ENCODE data around the gene PLA2G2D. TPM values are rescaled to one million over a fixed set of nuclear protein-coding genes. Genes with fewer than 3 reads are reported as not detected.

The PLA2G2D gene
- total RNA-seq, 2 donors from 2014 or later: not detected

DNA sequence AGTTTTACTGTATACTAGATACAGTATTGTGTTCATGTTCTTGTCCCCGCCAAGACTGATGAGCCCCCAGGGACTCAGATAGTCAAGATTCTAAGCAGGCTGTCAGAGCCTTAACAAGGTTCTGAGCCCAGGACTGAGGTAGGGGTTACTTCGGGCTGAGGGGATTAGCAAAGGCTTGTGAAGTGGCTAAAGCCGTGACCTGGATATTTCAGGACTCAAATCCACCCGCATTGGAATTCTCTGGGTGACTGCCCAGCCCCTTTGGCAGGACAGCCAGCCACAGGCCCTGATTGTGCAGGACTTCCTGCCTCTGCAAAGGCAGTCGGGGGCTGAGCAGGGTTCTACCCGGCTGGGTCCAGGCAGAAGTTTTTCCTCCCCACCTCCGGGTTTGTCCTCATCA, 49.5 kb downstream of the PLA2G2D start, which contains the start of gene PLA2G5:
PLA2G5 (plus strand) TSS at position 321 of the 400 bp plus-strand sequence. CDS start 14,637 bp downstream, outside the sequence.
- Mint-ChIP-seq H3K27ac (no peak within 1 kb of the TSS), H3K27me3 (ENCODE audit: insufficient read depth) (peaks cover 3% of the 10 kb centered on the region), H3K4me1 (no peaks in the 10 kb centered on the region), H3K36me3 (ENCODE audit: low read depth) (no peaks in the 10 kb centered on the region), H3K4me3 (no peak within 1 kb of the TSS), H3K9me3 (peaks cover 2% of the 10 kb centered on the region)
- WGBS, 2 experiments (ENCODE audit: insufficient coverage in 1 of 2, insufficient read length in 1 of 2): 85 to 88% methylated on average over 5 to 7 of the region's 7 CpGs
- TF ChIP-seq, protein P1, sequence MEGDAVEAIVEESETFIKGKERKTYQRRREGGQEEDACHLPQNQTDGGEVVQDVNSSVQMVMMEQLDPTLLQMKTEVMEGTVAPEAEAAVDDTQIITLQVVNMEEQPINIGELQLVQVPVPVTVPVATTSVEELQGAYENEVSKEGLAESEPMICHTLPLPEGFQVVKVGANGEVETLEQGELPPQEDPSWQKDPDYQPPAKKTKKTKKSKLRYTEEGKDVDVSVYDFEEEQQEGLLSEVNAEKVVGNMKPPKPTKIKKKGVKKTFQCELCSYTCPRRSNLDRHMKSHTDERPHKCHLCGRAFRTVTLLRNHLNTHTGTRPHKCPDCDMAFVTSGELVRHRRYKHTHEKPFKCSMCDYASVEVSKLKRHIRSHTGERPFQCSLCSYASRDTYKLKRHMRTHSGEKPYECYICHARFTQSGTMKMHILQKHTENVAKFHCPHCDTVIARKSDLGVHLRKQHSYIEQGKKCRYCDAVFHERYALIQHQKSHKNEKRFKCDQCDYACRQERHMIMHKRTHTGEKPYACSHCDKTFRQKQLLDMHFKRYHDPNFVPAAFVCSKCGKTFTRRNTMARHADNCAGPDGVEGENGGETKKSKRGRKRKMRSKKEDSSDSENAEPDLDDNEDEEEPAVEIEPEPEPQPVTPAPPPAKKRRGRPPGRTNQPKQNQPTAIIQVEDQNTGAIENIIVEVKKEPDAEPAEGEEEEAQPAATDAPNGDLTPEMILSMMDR (conservative IDR thresholded peaks at IDR 0.05): no peak
- DNase-seq: no peak
- Histone ChIP-seq H3K27ac (ENCODE audit: low read depth, low read length) (no peak within 1 kb of the TSS), H3K9ac (ENCODE audit: extremely low read depth, low read length, poor library complexity, severe bottlenecking) (no peak within 1 kb of the TSS), H3K9me3 (ENCODE audit: control insufficient read depth, low read length) (no peaks in the 10 kb centered on the region), H3K36me3 (ENCODE audit: control insufficient read depth, insufficient read depth, low read length) (no peaks in the 10 kb centered on the region), H3K27me3 (ENCODE audit: control insufficient read depth, insufficient read depth, low read length, poor library complexity, severe bottlenecking) (no peaks in the 10 kb centered on the region), H3K4me1 (ENCODE audit: control insufficient read depth, insufficient read depth, low read length) (no peaks in the 10 kb centered on the region), H3K4me3 (ENCODE audit: low read length) (no peak within 1 kb of the TSS)

DNA sequence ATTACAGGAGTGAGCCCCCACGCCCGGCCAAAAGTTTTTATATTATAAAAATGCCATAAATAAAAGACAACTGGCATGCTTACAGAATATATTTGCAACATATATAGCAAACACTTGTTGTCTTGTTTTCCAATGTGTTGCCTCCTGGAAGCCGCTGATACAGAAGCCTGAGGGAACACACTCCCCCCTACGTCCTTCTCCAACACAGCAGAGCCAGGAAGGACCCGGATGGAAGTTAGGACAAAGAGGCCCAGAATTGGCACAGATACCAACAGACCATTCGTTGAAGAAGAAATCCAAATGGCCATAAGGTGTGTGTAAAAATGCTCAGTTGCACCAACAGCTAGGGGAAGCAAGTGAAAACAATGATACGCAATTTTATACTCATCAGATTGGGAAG, 50.6 kb downstream of the PLA2G2D start:
- Mint-ChIP-seq H3K4me1 (no peaks in the 10 kb centered on the region), H3K4me3 (no peak overlapping the region), H3K27me3 (ENCODE audit: insufficient read depth) (no peaks in the 10 kb centered on the region), H3K9me3 (peaks cover 2% of the 10 kb centered on the region), H3K36me3 (ENCODE audit: low read depth) (no peaks in the 10 kb centered on the region), H3K27ac (no peak overlapping the region)
- H3K27me3 ChIP-seq (ENCODE audit: control insufficient read depth, insufficient read depth, low read length, poor library complexity, severe bottlenecking): no peaks in the 10 kb centered on the region
- WGBS, 2 experiments (ENCODE audit: insufficient coverage in 1 of 2, insufficient read length in 1 of 2): 87 to 99% methylated on average over 4 to 7 of the region's 7 CpGs
- H3K4me3 ChIP-seq (ENCODE audit: low read length): no peak overlapping the region
- no peaks in the 10 kb centered on the region for H3K9me3 ChIP-seq (ENCODE audit: control insufficient read depth, low read length)
- no peak for DNase-seq
- H3K27ac ChIP-seq (ENCODE audit: low read depth, low read length): no peak overlapping the region
- TF ChIP-seq, protein P1 (conservative IDR thresholded peaks at IDR 0.05): no peak
- H3K4me1 ChIP-seq (ENCODE audit: control insufficient read depth, insufficient read depth, low read length): no peaks in the 10 kb centered on the region
- H3K36me3 ChIP-seq (ENCODE audit: control insufficient read depth, insufficient read depth, low read length): no peaks in the 10 kb centered on the region
- H3K9ac ChIP-seq (ENCODE audit: extremely low read depth, low read length, poor library complexity, severe bottlenecking): no peak overlapping the region

DNA sequence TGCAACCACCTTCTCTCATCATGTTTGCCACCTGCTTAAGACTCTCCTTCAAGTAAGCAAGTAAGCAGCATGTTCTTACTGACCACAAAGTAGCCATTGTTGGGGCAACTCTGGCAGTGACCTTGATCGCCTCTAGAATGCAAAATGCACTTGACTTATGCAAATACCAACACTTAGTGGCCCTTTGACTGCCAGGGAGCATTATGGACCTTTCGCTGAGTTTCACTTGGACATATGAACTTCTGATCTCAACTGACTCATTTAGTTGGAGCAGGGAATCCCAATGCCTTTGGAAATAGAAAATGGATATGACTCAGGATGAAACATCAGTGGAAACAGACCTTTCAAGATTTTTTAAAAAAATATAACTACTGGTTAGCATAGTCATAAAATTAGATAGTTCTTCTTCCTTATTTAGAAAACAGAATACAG, 55.5 kb downstream of the PLA2G2D start:
- Histone ChIP-seq H3K4me3 (ENCODE audit: low read length) (no peak overlapping the region), H3K27me3 (ENCODE audit: control insufficient read depth, insufficient read depth, low read length, poor library complexity, severe bottlenecking) (no peaks in the 10 kb centered on the region), H3K27ac (ENCODE audit: low read depth, low read length) (no peak overlapping the region), H3K9me3 (ENCODE audit: control insufficient read depth, low read length) (no peaks in the 10 kb centered on the region), H3K9ac (ENCODE audit: extremely low read depth, low read length, poor library complexity, severe bottlenecking) (no peak overlapping the region), H3K36me3 (ENCODE audit: control insufficient read depth, insufficient read depth, low read length) (no peaks in the 10 kb centered on the region), H3K4me1 (ENCODE audit: control insufficient read depth, insufficient read depth, low read length) (no peaks in the 10 kb centered on the region)
- no peak overlapping the region for H3K4me3 Mint-ChIP-seq
- H3K36me3 Mint-ChIP-seq (ENCODE audit: low read depth): no peaks in the 10 kb centered on the region
- H3K9me3 Mint-ChIP-seq: peaks cover 2% of the 10 kb centered on the region
- H3K27me3 Mint-ChIP-seq (ENCODE audit: insufficient read depth): no peaks in the 10 kb centered on the region
- no peaks in the 10 kb centered on the region for H3K4me1 Mint-ChIP-seq
- no peak overlapping the region for H3K27ac Mint-ChIP-seq
- DNase-seq: no peak
- WGBS, 2 experiments (ENCODE audit: insufficient coverage in 1 of 2, insufficient read length in 1 of 2): 85 to 87% methylated on average over 2 of the region's 2 CpGs
- TF ChIP-seq, protein P1 (conservative IDR thresholded peaks at IDR 0.05): no peak

Other genes starting within 250 kb of the PLA2G2D start
- 10 to 100 TPM; 14.5 to 25.0 TPM for gene OTUD3, start 237.1 kb downstream of the PLA2G2D start, total RNA-seq
- not detected for gene PLA2G2E, start 195.9 kb downstream of the PLA2G2D start, total RNA-seq
- gene PLA2G2A, start 139.9 kb downstream of the PLA2G2D start, total RNA-seq: 1 to 10 TPM in 1 of 2 donors, not detected in 1; 1.0 TPM
- not detected for gene PLA2G5, start 49.3 kb downstream of the PLA2G2D start, total RNA-seq
- gene PLA2G2F, start 19.8 kb upstream of the PLA2G2D start, total RNA-seq: not detected
- gene UBXN10, start 66.6 kb upstream of the PLA2G2D start, total RNA-seq: 1 to 10 TPM; 1.7 to 2.6 TPM
- gene PLA2G2C, start 67.0 kb upstream of the PLA2G2D start, total RNA-seq: not detected
- gene VWA5B1, start 171.3 kb upstream of the PLA2G2D start, total RNA-seq: under 1 TPM in 1 of 2 donors, not detected in 1; 0.44 TPM